GM19193 (cell line): Measurements from ENCODE around the gene RHCG.

Experiments used
- POLR2A ChIP-seq: IDR thresholded peaks from 4 replicates; pipeline ENCODE4 v1.6.1; 2011; ENCODE audit not compliant: insufficient read depth, insufficient read length; ENCODE audit errors: extremely low read depth

RHCG gene

DNA sequence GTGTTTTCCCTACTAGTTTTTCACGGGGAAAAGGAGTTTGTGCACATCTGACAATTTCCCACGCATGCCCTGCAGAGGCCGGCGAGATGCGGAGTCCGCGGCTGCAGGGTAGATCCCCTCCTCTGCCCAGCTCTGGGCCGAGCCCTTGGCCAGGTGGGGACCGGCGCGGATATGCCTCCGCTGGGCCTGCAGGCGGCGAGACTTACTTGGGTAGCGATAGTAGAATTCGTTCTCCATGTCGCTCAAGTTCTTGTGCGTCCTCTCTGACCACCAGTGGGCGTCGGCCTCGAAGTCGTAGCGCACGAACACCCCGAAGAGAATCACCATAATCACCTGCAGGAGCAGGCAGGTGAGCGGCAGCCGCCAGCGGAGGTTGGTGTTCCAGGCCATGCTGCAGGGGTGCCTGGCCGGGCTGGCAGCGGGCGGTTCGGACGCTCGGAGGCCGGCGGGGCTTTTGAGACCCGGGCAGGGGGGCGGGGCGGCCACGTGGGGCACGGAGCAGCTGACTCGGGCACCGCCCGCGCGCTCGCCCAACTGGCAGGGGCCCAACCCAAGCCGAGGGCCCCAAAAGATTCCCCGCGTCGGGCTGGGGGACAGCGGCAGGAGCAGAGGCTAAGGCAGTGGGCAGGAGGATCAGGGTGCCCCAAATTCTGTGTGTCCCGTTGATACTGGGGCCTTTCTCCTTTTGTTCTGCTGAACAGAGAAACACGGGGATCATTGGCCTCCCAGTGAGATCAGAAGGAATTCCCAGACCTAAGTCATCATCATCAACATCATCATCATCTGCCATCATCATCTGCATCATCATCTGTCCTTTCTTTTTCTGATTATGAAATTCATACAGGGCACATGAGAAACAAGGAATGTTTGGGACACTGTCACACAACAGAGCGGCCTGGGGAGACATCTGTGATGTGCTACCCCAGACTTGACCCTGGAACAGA lies at the start of gene RHCG:
RHCG (minus strand) TSS at position 429 of the 944 bp plus-strand sequence; CDS start at position 390, 39 bp downstream.
- TF ChIP-seq POLR2A, result no peak

DNA sequence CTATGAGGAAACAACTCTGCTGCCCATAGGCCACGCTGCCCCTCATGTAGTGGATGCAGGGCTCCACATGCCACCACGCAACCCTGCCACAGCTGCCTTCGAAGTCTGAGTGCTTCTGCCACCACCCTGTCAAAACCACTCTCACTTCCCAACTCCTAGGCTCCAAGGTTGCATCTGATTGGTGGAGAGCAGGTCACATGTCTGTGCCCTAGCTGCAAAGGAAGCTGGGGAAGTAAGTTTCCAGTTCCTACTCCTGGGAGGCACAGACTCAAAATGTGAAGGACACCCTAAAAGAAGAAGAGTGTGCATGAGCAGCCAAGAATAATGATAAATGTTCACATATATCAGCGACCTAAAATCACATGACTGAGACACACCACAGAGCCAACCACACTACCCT lies 47.0 kb upstream of the RHCG start:
- TF ChIP-seq POLR2A, result no peak

DNA sequence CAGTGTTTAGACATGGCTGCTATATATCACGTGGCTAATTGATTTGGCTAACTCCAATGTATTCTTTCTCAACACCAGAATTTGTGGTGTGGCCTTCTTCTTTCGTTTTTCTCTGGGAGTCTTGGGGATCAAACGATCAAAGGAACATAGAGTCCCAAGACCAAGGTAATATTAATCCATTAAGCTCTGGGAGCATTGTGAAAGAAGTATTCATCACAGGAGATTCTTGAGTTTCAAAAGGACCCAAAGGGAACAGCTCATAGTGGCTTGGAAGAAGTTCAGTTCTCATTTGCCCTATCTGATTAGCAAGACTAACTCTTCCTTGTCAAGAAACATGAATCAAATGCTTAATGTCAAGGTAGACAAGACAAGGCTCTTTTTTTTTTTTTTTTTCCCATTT lies 46.0 kb upstream of the RHCG start:
- TF ChIP-seq POLR2A, result no peak

GRCh38 chr15:89539027-89539426 lies 42.6 kb upstream of the RHCG start:
- TF ChIP-seq POLR2A, result no peak

DNA sequence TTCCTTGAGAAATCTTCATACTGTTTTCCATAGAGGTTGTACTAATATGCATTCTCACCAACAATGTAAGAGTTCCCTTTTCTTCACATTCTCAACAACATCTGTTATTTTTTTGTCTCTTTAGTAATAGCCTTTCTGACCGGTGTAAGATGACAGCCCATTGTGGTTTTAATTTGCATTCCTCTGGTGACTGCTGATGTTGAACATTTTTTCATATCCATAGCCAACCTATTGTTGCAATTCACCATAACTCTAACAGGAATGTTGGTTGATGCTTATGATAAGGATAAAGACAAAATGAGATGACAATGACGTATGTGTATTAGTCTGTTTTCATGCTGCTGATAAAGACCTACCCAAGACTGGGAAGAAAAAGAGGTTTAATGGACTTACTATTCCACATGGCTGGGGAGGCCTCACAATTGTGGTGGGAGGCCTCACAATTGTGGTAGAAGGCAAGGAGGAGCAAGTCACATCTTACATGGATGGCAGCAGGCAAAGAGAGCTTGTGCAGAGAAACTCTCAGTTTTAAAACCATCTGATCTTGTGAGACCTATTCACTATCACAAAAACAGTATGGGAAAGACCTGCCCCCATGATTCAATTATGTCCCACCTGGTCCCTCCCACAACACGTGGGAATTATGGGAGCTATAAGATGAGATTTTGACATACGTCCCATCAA lies 37.6 kb upstream of the RHCG start:
- no peak for TF ChIP-seq POLR2A

DNA sequence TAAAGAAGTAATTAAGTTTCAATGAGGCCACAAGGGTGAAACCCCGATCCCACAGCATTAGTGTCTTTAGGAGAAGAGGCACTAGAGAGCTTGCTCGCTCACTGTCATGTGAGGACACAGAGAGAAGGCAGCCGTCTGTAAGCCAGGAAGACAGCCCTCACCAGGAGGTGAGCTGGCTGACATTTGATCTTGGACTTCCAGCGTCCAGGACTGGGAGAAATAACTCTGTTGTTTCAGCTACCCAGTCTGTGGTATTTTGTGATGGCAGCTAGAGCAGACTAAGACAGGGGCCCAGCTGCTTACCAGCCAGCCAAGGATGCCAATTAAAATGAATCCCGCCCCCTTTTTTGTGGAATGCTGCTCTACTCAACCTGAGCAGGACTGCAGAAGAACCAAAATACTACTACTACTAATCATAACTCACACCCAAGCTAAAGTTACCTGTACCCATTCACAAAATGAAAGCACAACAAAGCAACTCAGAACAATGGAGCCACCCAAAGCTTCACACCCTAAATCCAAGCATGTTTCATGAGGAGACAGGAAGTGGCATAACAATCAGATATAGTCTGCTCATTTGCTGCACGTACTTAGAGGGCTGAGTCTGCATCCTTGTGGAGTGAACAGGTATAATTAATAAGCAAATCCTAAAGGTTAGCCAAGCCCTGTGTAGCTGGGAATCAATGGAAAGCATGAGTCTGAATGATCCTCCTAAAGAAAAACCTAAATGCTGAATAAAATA lies 35.6 kb upstream of the RHCG start:
- TF ChIP-seq POLR2A, result no peak

GRCh38 chr15:89530976-89531375 lies 34.6 kb upstream of the RHCG start:
- TF ChIP-seq POLR2A, result no peak

DNA sequence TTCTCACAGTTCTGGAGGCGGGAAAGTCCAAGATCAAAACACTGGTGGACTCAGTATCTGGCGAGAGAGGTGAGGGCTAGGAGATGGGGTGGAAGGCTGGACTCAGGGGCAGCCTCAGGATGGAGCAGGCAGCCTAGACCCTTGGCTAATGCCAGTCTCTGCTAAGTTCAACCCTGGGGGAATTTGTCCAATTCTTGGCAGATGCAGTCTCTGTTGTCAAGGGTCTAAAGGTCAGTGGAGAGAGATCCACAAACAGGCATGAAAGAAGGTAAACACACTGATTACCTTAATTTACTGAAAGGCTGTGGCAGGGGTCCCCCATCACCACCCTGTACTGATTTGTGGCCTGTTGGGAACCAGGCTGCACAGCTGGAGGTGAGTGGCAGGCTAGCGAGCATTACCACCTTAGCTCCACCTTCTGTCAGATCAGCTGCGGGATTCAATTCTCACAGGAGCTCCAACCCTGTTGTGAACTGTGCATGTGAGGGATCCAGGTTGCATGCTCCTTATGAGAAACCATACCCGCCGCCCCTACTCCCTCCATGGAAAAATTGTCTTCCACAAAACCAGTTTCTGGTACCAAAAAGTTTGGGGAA lies 32.5 kb upstream of the RHCG start:
- TF ChIP-seq POLR2A, result no peak

- no peak for TF ChIP-seq POLR2A
Measured at GRCh38 chr15:89526601-89527441, 30.4 kb upstream of the RHCG start.

DNA sequence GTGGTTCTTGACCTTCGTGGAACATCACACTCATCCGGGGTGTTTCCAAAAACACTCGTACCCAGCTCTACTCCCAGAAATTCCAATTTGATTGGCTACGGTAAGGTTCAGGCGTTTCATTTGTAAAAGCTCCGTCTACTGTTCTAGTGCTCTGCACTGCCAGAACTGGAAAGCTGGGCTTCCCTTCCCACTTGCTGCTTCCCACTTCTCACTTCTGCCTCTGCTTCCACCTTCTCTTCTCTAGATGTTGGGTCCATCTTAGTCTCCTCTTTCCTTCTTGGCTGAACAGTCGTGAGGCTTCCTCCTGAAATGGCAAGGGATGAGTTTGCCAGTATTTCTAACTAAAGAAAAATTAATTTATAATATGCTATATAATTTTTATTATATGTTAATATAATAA lies 29.8 kb upstream of the RHCG start:
- TF ChIP-seq POLR2A, result no peak

GRCh38 chr15:89524184-89524583 lies 27.8 kb upstream of the RHCG start:
- no peak for TF ChIP-seq POLR2A

- TF ChIP-seq POLR2A, result no peak
Measured at GRCh38 chr15:89523101-89523500, 26.7 kb upstream of the RHCG start.

DNA sequence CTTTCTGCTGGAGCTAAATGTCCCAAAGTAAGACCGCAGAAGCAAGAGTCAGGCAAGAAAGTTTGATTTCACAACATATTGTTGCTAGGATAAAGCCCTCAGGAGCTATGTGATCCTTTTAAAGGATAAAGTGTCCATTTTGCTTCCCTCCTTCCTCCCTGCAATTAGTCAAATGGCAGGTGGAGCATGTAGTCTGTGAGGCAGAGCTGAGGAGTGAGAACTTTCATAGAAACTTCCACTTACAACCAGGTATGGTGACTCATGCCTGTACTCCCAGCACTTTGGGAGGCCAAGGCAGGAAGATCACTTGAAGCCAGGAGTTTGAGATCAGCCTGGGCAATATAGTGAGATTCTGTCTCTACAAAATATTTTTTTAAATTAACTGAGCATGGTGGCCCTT lies 25.2 kb upstream of the RHCG start:
- no peak for TF ChIP-seq POLR2A

GRCh38 chr15:89515477-89515876 lies 19.1 kb upstream of the RHCG start:
- TF ChIP-seq POLR2A, result no peak

DNA sequence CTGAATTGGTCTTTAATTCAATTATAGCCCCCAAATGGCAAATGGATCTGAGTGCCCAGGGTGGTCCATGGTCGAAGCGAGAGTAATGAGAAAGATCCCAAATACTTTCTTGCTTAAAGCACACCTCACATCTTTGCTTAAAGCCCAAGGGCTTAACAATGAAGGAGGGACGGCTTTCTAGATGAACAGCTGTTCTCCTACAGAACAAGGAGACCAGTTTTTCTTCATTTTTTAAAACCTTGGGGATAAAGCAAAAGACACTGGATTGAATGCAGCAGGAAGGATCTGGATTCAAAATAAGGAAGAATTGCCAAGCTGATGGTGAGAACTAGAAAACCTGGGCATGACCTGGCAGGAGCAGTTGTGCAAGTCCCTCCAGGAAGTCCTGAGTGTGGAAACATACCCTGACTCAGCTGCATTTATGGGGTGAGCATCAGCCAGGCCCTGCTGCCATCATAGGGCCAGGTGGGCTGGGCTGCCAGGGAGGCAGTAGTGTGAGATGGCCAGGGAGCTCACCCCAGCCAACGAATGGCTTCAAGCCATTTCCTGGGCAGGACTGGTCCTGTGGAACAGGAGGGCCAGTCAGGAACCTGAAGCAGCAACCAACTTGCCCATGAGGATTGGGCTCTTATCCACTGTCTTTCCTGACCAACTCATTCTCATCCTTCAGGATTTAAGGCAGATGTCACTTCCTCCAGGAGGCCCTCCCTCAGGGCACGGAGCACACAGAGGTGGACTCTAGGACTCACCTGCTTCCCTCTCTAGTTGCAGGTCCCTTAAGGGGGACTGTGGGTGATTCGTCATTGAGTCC lies 18.4 kb upstream of the RHCG start:
- no peak for TF ChIP-seq POLR2A
